GM06990 (cell line): Measurements from ENCODE around the gene SYNM.

Experiments used
- DNase-seq: peaks from one replicate; pipeline ENCODE4 v3.0.0-alpha.2; 2011; ENCODE audit not compliant: insufficient read length; ENCODE audit errors: extremely low read depth
- H3K27me3 ChIP-seq: replicated peaks from 2 replicates; pipeline ENCODE4 v1.6.0; 2011; ENCODE audit warnings: low read length; ENCODE audit not compliant: control insufficient read depth, insufficient read depth
- H3K36me3 ChIP-seq: 2 replicates; pipeline ENCODE4 v1.5.1; 2011; ENCODE audit warnings: low read length; ENCODE audit not compliant: control insufficient read depth, insufficient read depth
- H3K4me3 ChIP-seq: replicated peaks from 2 replicates; pipeline ENCODE4 v1.5.1; 2011; ENCODE audit warnings: low read depth, mild to moderate bottlenecking, control low read depth, low read length
- TF ChIP-seq, protein P1 (sequence below): IDR thresholded peaks from 2 replicates; pipeline ENCODE4 v1.5.1; 2011; ENCODE audit warnings: low read length, control low read depth, mild to moderate bottlenecking, inconsistent platforms; ENCODE audit not compliant: insufficient read depth, poor library complexity, severe bottlenecking

Gene SYNM

DNA sequence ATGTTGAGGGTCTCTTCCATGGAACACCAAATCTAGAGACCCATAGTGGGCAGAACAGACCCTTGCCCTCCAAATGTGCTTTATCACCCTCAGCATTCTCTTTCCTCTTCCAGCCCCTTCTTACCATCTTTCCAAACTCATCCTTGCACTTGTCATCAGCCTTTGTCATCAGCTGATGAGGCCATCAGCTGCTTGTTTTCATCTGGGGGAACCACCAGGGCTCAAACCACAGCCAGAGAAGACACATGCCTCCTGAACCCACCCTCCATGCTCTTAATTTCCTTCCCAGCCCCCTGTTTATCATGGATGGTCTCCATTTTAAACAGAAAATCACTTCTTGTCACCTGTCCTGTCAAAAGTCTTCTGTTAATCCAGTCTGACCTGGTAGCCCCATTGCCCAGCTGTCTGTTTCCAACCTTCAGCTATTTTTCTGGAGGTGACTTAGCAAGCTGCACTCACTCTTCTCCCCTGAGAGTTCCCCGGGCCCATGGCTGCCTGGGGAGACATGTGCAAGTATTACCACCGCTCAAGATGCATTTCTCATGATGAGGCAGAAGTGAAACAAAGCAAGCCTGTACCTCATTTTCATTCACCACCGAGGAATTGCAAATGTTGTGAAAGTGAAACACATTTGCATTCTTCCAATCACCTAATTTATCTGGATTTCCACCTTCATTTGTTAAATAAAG, 14.7 kb upstream of the SYNM start:
- TF ChIP-seq, protein P1, sequence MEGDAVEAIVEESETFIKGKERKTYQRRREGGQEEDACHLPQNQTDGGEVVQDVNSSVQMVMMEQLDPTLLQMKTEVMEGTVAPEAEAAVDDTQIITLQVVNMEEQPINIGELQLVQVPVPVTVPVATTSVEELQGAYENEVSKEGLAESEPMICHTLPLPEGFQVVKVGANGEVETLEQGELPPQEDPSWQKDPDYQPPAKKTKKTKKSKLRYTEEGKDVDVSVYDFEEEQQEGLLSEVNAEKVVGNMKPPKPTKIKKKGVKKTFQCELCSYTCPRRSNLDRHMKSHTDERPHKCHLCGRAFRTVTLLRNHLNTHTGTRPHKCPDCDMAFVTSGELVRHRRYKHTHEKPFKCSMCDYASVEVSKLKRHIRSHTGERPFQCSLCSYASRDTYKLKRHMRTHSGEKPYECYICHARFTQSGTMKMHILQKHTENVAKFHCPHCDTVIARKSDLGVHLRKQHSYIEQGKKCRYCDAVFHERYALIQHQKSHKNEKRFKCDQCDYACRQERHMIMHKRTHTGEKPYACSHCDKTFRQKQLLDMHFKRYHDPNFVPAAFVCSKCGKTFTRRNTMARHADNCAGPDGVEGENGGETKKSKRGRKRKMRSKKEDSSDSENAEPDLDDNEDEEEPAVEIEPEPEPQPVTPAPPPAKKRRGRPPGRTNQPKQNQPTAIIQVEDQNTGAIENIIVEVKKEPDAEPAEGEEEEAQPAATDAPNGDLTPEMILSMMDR: no peak
- H3K27me3 ChIP-seq: no peaks in the 10 kb centered on the region
- no peak overlapping the region for H3K4me3 ChIP-seq
- H3K36me3 ChIP-seq: no peaks in the 10 kb centered on the region
- peak; percentile 64 for DNase-seq

DNA sequence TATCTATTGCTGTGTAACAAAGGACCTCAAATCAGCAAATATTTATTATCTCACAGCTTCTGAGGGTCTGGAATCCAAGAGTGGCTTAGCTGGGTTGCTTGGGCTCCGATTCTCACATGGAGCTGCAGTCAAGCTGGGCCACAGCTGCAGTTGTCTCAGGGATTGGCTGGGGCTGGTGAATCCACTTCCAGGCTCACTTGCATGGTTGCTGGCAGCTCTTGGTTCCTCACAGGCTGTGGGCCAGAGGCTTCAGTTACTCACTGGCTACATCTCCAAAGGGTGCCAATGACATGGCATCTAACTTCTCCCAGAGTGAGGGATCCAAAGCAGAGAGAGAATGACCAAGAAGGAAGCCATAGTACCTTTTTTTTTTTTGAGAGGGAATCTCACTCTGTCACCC, 13.9 kb upstream of the SYNM start:
- Histone ChIP-seq H3K4me3 (no peak overlapping the region), H3K27me3 (no peaks in the 10 kb centered on the region), H3K36me3 (no peaks in the 10 kb centered on the region)
- DNase-seq: no peak
- TF ChIP-seq, protein P1: no peak

DNA sequence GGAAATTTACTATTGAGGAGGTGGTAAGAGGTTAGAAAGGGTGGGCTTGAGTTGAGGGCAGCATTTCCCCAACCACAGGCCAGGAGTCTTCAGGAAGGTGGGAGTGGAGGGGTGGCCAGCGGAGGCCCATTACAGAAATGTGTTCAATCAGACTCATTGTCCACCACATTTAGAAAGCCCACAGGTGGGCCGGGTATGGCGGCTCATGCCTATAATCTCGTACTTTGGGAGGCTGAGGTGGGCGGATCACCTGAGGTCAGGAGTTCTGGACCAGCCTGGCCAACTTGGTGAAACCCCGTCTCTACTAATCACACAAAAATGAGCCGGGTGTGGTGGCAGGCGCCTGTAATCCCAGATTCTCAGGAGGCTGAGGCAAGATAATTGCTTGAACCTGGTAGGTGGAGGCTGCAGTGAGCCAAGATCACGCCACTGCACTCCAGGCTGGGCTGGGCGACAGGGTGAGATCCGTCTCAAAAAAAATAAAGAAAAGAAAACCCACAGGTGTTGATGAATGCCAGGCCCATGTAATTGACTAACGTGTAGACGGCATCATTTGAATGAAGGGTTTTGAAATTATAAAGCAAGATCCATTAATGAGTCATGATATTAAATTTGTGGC, 12.2 kb upstream of the SYNM start:
- Histone ChIP-seq H3K4me3 (no peak overlapping the region), H3K27me3 (no peaks in the 10 kb centered on the region), H3K36me3 (no peaks in the 10 kb centered on the region)
- no peak for DNase-seq
- TF ChIP-seq, protein P1: no peak

DNA sequence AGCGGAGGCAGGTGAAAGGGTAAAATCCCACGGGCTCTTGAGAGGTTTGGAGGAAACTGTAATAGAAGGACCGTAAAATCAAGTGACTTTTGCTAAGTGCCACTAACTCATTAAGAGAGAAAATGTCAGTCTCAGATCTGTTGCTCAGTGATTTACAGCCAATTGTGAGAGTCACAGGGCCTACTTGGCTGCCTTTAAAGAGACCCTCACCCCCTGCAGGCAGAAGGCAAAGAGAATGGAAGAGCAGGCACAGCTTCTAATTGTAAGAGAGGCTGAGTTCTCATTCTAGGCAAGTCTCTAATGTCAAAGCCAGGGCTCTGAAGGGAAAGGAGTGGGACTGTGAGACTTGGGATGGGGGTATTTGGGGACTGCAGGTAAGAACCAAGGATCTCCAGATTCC, 9.3 kb upstream of the SYNM start:
- H3K36me3 ChIP-seq: no peaks in the 10 kb centered on the region

DNA sequence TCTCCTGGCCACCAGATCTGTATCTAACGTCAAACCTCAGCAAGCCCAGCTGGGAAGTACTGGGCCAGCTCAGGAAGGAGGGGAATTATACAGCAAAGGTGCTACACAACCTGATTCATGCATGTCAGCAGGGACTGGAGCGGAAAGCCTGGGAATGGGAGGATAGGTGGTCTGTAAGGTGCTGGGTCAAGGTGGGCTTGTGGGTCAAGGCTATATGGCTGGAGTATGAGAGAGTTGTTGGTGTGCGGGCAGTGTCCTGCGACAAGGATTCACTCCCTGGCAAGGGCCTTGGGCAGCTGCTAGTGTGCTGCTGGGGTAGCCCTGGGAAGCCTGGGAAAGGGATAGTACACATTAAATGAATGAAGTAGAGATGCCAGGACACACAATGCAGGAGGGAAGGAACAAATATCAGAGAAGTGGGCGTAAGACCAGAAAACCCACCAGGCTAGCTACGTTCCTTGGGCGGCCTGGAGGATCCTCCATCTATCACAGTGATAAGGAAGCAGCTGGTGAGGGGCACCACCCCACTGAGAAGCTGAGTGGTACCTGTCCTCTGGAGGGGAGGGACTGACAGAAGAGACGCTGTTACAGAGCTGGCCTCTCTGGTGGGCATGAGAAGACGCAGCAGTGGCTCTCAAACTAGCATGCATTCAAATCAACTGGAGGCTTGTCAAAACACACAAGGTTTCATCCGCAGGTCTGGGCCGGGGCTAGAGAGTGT, 8.5 kb upstream of the SYNM start:
- no peak for DNase-seq
- TF ChIP-seq, protein P1: no peak
- Histone ChIP-seq H3K4me3 (no peak overlapping the region), H3K36me3 (no peaks in the 10 kb centered on the region), H3K27me3 (peaks cover 2% of the 10 kb centered on the region; the same call in 1 of the 2 replicates)

More for the DNA sequence above, 9.3 kb upstream of the SYNM start:
- peaks cover 2% of the 10 kb centered on the region; the same call in 1 of the 2 replicates for H3K27me3 ChIP-seq
- TF ChIP-seq, protein P1: no peak
- no peak for DNase-seq
- no peak overlapping the region for H3K4me3 ChIP-seq
